K562 (cell line): ENCODE results near the gene LRRC74B. TPM values are rescaled to one million over a fixed set of nuclear protein-coding genes. Genes with fewer than 3 reads are reported as not detected.
A peak's percentile ranks its signal among the peaks of the same experiment; 100 is the strongest.

Experiments
- ATF6 ChIP-seq: sonication (generic); formaldehyde crosslinking; IDR thresholded peaks from 2 replicates; pipeline ENCODE4 v1.4.0; 2020; ENCODE audit warnings: mild to moderate bottlenecking, missing genetic modification reagents
- E4F1 ChIP-seq: fragments of 250-450 bp; sonication (Bioruptor Pico); IDR thresholded peaks from 2 replicates; pipeline ENCODE4 v1.5.0; 2021; ENCODE audit warnings: mild to moderate bottlenecking, borderline replicate concordance
- MGA ChIP-seq: fragments of 450-650 bp; IDR thresholded peaks from 2 replicates; pipeline ENCODE4 v1.6.1; 2016; ENCODE audit warnings: mild to moderate bottlenecking, moderate library complexity
- NEUROD1 ChIP-seq: fragments of 150-350 bp; IDR thresholded peaks from 2 replicates; pipeline ENCODE4 v1.6.1; 2014; ENCODE audit warnings: borderline replicate concordance, low read length, low read depth; ENCODE audit not compliant: partially characterized antibody
- SIX5 ChIP-seq, 2 experiments: IDR thresholded peaks; 2 replicates each; pipeline ENCODE4 v1.6.1; 2011; ENCODE audit warnings: low read length in 2 of 2, borderline replicate concordance in 1 of 2, low read depth in 1 of 2, mild to moderate bottlenecking in 1 of 2, moderate library complexity in 1 of 2; ENCODE audit not compliant: insufficient read depth in 1 of 2
- YBX1 ChIP-seq: fragments of 450-650 bp; IDR thresholded peaks from 2 replicates; pipeline ENCODE4 v1.7.1; 2016; ENCODE audit warnings: mild to moderate bottlenecking
- ZNF124 ChIP-seq: sonication (generic); formaldehyde crosslinking; IDR thresholded peaks from 2 replicates; pipeline ENCODE4 v1.8.1; 2022; ENCODE audit warnings: missing genetic modification reagents
- ZNF324 ChIP-seq: fragments of 250-450 bp; sonication (Bioruptor Pico); IDR thresholded peaks from 2 replicates; pipeline ENCODE4 v1.4.0; 2020; ENCODE audit warnings: mild to moderate bottlenecking
- polyA plus RNA-seq, 8 experiments: library from polyadenylated mRNA; depleted of rRNA in 4 of 8; stranded (reverse) in 5 of 8; unstranded in 3 of 8; fragments of >200 nt; fragmentation: Nextera tagmentation in 2 of 8; fragmentation: Illumina TruSeq in 1 of 8; extraction: Ambion mirVana in 2 of 8; extraction: Trizol in 1 of 8; gene quantifications; 2 replicates each; pipeline versions ENCODE4 v1.2.1 to v1.2.3, GENCODE V29; 2011 to 2014; ENCODE audit warnings: inconsistent platforms in 1 of 8, missing spikeins in 1 of 8
- total RNA-seq, 7 experiments: library from RNA; depleted of rRNA in 6 of 7; stranded (reverse); fragments of >200 nt in 6 of 7; fragmentation: Illumina TruSeq in 2 of 7; extraction: Trizol in 2 of 7; gene quantifications; 2 replicates each; pipeline versions ENCODE4 v1.2.1 to v1.2.3, GENCODE V29; 2011 to 2021; ENCODE audit warnings: low replicate concordance in 1 of 7

The LRRC74B gene
- total and polyA plus RNA-seq, 9 of the 15 experiments (the other 6 are each of a cell fraction or from before 2014, with no cell fraction given) = not detected

- TF ChIP-seq MGA = no peak
- TF ChIP-seq YBX1 = no peak
- TF ChIP-seq ATF6 (CRISPR knock-in tag) = no peak
- TF ChIP-seq ZNF124 (CRISPR knock-in tag) = no peak
- peak; percentile 100 for TF ChIP-seq NEUROD1
- TF ChIP-seq SIX5 (IDR thresholded peaks at IDR 0.05; ENCODE audit: borderline replicate concordance in 1 of 2, insufficient read depth in 1 of 2, low read depth in 1 of 2, low read length in 2 of 2) = peak in 1 of 2 experiments; percentile 14; a peak in 2 of 4 replicates
- no peak for TF ChIP-seq E4F1
- no peak for TF ChIP-seq ZNF324 (CRISPR knock-in tag)
Observed at GRCh38 chr22:21045585-21046294, at the start of gene LRRC74B (continued).
